GM18867 (cell line): ENCODE results near the gene TRIP4.
A peak's percentile ranks its signal among the peaks of the same experiment; 100 is the strongest.

Source experiments
- ATAC-seq: cut with Tn5 transposase; IDR thresholded peaks from one replicate; pipeline ENCODE4 v1.9.1; 2021; ENCODE audit warnings: mild to moderate bottlenecking, moderate library complexity; ENCODE audit not compliant: unreplicated experiment

Gene TRIP4

DNA sequence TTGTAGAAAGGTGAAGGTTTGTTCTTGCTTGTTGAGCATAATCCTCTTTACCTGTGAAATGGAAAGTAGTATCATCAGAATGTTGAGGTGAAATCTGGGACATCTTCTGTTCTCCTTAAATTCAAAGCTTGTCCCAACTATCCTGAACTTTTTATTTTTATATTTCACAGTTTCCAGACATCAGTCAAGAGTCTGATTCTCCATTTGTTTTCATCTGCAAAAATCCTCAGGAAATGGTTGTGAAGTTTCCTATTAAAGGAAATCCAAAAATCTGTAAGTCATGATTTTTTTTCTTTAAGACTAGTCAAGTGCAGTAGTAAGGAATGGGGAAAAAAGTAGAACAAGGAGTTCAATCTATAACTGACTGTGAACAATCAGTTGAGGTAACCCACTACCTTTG is 57.2 kb downstream of the TRIP4 start:
- no peak for ATAC-seq

DNA sequence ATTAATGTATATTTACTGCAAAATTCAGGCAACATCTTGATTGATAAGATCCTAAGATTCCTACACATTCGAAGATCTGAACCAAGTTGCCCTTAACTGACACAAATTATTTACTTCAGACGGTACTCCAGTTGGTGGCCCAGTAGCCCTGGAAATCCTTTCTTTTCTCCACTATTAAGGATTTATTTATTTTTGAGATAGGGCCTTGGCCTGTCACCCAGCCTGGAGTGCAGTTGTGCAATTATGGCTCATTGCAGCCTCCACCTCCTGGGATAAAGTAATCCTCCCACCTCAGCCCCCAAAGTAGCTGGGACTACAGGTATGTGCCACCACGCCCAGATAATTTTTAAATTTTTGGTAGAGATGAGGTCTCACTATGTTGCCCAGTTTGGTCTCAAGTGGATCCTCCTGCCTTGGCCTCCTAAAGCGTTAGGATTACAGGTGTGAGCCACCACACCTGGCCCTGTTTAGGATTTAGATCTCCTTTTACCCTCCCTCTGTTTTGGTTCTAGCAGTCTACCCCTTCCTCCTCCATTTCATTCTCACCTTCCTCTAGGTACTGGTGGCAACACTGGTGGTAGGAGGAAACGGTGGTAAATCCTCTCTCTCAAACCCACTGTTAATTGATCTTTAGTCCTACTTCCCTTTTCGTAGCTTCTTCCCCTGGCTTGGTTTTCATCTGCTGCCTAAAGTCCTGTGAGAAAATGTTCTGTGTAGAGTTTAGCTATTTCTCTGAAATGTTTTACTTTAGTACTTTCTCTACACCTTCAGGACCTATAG is 60.1 kb downstream of the TRIP4 start:
- no peak for ATAC-seq

DNA sequence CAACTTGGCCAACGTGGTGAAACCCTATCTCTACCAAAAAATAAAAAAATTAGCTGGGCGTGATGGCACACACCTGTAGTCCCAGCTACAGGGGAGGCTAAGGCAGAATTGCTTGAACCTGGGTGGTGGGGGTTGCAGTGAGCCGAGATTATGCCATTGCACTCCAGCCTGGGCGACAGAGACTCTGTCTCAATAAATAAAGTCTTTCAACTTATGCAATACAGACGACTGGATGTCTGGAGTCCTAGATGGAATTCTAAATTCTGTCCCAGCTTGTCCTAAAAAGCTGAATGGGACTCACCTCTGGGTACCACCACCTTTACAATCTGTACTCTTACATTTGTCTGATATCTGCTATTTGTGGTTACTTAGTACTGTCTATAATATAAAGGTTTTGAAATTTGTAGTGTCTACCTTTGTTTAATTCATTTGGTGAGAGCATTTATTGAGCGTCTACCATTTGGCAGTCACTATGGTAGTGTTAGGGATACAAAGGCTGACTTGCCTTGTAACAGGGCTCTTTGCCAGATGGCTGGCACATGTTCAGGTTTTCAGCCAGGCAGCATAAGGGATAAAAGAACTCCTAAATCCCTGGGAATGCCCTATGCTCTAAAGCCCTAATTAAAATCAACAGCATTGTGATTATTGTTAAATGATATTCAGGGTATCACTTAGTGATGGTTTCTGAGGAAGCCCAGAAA is 65.5 kb downstream of the TRIP4 start:
- no peak for ATAC-seq

DNA sequence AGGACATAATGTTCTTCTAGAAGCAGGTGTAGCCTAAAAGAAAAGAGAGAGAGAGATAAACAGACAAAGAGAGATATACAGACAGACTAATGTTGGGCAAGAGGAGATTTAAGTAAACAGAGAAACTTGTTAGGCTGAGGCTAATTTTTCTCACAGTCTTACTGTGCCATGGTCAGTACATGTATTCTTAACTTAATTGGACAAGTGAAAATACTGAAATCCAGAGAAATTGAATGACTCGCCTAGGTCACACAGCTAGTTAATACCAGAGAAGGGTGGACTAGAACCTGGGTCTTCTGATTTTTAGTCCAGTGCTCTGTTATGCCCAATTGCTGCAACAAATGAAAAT is 66.0 kb downstream of the TRIP4 start:
- no peak for ATAC-seq

DNA sequence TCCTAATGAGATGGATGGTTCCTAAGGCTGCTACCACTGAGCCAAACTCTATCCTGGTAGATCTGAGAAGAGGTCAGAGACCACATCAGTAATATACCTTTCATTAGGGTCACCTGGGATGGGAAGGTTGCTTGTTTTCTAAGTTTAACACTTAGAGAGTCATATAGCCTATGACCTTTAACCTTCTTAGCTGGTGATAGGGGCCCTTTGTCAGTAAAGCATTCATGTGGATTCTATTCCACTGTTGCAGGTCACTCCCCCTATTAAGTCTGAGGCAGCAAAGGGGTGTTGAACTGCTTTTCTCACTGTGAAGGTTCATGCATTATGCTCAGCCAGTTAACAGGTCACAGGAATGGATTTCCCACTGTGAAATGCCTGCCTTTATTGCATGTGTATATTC is 66.6 kb downstream of the TRIP4 start:
- no peak for ATAC-seq

DNA sequence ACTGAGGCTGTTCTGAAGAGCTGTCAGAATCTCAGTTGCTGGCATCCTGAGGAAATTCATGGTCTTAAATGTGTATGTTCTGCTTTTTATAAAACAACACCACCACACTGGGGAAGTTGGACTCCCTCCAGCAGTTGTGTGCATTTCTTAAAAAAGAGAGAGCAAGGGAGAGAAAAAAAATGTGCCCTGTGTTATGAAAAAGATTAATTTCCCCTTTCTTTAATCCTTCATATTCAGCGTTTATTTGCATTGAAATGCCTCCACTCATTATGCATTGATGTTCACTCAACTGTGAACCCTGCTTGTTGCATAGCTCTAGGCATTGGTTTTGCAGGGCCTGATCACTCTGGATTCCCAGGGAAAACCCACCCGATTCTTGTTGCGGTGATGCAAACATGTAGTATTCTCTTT is 68.3 kb downstream of the TRIP4 start:
- ATAC-seq, result no peak

DNA sequence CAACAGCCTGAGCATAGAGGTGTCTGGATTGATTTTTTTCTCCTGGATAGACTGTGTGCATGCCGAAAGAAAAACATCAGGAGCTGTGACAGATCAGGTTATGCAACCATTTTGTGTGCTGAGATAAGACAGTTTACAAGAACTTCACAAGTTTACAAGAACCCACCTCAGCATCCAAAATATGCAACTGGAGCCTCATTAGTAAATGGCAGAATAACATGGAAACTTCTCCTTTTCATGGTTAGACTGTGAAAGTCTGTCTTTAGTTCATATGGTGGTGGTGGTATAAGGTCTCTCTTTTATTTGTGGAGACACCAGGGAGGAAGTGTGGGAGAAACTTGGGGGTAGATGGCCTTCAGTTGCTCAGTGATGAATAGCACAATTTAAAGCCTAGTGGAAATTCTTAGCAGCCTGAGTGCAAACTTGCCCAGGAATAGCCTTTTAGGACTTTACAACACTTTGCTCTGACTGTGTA is 69.0 kb downstream of the TRIP4 start:
- ATAC-seq, result no peak

DNA sequence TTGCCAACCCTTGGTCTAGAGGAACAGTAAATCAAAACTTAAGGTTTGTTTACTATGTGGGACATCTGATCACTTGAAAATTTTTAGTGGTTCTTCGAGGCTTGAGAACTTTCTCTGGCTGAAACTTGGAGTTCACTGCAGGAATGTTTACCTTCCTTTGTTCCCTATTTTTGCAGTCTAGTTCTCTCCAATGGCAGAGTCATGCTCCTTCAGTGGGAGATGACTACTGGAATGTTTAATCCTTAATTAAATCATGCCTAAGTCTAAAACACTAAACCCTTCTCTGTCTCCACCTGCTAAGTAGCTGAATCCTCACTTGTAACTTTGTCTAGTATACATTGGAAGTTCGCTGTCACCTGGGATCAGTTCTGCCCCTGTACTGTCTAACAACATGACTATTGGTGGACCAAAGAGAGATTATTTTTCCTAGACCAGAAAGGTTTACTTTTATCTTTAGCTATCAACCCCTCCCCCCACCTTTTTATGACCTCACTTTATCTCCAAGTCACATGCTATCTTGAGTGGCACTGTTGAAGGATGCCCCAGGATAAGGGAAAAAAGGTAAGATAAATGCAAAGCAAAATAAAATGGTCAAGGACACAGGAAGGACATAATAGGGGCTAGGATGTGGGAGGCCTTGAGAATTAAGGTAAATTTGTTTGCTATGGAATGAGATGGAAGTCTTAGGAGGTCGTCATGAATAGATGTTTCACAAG is 71.6 kb downstream of the TRIP4 start:
- no peak for ATAC-seq

DNA sequence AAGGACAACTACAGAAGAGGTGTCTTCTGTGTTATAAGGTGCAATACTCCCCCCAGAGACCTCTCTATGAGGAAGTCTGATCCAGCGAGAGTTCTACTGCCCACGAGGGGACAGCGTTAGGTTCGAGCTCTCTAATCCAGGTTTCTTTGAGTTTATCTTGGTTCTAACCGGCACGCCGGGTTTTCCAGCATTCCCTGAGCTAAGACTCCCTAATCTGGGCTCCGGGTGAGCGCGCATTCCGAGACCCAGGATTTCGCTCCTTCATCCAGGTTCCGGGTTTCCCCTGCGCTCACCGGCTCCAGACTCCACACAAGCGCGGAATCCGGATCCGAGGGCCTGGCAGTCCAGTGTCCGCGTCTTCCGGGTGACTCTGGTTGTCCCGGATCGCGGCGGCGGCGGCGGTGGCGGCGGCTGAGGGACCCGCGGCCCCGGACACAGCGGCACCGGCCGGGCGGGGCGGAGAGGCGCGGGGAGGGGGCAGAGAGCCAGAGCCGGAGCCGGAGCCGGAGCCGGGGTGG is 72.6 kb downstream of the TRIP4 start, which contains the start of gene ZNF609:
Gene ZNF609 (plus strand): TSS at position 373 of the 518 bp plus-strand sequence. CDS start 38,842 bp downstream, outside the sequence.
- ATAC-seq, result peak; percentile 63

DNA sequence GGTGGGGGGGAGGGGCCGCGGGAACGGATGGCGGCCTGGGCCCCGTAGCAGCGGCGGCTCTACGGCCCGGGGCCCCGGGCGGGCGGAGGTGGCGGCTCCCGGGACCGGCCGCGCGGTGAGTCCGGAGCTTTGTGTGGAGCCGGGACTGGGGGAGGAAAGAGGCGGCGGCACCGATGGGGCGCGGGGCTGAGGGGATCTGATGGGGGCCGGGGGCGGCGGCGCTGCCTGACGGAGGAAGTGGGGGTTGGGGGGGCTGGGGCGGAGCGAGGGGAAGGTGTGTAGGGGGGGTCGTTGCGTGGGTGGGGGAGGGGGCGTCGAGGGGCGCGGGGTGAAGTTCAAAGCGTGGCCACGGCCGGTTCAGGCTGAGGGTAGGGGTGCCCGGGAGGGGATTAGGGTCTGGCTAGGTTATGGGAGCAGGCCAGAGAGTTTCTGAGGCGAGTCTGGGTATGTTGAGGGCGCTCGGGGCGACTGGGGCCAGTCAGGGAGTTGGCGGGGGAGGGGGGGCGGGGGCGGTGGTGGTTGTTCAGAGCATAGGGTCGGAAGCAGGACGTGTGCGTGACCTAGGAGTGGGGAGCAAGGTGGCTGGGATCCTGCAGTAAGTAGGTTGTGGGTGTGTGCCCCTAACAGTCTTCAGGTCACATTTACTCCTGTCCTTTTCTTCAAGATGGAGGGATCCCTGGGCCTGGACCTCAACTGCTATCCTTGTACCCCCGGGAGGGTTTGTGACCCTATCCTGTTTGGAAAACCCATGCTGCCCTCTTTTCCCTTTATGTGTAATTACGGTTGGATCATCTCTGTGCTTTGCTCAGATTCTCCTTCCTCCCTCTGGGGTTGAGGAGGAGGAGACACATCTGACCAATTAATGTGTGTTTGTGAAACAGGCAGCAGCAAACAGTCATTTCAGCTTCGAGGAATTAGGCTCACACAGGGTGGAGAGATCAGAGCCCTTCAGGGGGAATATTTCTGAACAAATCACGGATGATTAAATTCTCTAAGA is 73.4 kb downstream of the TRIP4 start:
- ATAC-seq, result no peak

DNA sequence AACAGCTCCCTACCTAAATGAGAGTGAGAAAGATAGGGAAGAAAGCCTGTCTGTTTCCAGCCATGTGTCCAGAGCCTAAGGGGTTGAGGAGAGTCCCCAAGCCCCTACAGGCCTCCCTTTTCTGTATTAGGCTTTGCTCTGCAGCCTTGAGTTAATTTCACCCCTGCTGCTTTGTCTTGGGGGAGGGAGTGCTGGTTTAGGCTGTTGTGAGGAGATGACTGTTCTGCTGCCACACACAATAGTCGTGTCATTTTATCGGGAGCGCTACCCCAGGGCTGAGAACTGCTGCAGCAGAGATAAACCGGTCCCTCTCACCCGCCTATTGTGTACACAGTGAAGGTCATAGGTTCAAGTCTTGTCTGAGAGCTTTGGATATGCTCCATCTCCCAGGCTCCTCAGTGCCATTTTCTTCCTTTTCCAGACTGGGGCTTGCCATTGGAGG is 74.1 kb downstream of the TRIP4 start:
- no peak for ATAC-seq

DNA sequence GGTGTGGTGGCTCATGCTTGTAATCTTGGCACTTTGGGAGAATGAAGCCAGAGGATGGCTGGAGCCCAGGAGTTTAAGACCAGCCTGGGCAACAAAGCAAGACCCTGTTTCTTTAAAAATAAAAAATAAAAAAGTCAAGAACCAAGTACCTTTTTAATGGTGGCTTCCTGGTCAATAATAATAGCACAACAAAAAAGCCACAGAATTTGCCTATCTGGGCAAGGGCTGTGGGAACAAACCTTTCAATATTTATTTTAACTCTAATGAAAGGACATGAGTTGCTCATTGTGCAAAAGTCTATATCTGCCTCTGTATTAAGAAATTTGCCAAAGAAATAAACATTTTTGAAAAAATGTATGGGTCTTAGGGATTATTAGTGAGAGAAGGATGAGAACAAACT is 74.9 kb downstream of the TRIP4 start:
- ATAC-seq, result no peak

DNA sequence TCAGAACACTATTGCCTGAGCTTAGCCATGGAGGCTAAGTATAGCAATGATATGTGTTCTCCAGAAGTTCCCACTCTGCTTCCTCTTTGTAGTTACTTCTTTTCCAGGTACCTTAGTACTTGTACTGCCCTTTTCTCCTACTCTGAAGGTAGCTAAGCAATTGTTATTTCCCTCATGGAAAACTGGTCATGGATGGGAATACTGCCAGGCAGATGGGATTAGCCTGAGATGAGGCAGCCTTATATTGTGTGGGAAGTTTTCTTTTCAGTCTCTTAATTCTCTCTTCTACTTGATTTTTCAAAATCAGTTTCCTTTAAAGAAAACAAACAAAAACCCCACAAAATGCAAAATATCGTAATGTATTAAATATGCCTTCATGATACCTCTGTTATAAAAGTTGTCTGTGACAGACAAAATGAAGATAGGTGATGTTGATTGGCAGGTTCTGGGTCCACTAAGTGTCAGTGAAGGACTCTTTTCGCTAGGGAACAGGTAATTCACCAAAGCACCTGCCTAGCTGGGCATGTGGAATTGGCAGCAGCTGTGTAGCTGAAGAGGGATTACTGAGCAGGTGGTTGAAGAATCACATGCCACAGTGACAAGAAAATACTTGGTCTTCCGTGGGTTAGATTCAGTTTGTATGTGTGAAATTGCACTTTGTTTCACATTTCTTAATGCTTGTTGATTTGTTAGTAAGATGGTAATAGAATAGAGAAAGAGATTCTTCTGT is 76.8 kb downstream of the TRIP4 start:
- ATAC-seq, result no peak

DNA sequence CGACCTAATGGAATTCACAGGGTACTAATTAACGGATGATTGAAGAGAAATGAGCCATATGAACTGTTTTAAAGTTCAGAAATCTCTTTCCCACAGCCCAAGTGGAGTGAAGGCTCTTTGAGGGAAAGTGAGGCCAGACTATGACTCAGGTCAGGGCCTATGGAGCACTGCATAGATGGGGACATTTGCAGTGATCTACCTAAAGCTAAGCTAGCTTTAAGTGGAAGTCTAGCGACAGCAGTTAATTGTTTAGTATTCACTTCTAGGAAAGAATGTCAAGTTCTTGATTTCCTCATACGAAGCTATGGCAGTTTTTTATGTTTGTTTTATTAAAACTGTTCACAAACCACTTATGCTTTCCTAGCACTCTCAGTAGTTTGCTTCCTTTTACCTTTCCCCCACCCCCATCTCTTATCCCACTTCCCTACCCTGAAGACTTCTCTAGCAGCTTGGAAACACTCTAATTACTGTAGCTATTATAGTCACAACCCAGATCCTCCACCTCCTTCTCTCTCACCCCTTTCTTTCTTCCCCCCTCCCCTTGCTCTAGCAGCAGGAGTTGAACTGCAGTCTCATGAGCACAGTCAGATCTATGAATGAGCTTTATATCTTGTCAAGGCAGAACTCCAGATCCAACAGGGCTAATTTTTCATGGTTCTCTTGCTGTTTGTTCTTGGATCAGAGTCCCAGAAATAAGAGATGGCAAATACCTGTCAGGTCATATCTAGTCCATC is 78.9 kb downstream of the TRIP4 start:
- no peak for ATAC-seq

DNA sequence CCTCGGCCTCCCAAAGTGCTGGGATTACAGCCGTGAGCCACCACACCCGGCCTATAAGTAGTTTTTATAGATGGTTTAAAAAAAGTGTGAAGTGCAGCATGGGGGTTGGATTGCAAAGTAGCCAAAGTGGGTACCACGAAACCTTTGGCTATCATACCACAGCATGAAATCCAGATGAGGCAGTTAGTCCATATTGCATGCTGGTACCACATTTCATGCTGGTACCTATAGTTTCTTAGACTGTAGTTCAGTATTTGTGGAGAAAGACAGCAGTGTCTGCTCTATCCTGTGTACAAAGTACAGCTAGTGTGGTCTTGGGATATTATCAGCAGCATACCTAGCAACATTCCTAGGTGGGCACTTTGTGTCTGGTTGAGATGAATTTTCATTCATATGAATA is 84.5 kb downstream of the TRIP4 start:
- ATAC-seq, result no peak

DNA sequence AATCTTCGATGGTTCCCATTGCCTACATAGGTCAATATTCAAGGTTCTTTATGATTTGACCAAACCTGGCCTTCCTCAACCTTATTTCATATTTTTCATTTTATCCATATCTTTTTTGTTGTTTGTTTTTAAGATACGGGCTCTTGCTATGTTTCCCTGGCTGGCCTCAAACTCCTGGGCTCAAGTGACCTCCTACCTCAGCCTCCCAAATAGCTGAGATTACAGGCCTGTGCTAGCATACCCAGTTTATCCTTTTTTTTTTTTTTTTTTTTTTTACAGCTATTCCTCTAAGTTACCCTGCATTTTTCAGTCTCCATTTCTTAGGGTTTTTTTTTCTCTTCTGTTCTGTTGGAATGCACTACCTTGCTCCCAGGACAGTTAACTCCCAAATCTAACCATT is 87.2 kb downstream of the TRIP4 start:
- no peak for ATAC-seq

DNA sequence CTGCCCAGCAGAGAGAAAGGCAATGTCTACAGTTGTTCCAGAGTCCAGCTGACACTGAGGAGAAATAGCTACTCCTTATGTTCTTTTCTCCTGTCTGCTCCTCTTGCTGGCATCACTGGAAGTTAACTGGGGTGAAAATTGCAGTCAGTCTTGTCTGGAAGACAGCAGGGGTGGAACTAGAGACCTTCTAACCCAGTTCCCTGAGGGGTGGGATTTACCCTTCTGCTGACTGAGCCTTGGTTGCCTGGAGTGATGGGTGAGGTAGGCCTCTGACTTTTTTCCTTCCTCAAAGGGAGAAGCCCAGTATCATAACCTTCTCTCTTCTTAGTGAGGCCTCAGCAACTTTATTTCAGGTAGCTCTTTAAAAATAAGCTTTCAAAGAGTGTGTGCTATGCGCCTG is 88.9 kb downstream of the TRIP4 start:
- no peak for ATAC-seq

DNA sequence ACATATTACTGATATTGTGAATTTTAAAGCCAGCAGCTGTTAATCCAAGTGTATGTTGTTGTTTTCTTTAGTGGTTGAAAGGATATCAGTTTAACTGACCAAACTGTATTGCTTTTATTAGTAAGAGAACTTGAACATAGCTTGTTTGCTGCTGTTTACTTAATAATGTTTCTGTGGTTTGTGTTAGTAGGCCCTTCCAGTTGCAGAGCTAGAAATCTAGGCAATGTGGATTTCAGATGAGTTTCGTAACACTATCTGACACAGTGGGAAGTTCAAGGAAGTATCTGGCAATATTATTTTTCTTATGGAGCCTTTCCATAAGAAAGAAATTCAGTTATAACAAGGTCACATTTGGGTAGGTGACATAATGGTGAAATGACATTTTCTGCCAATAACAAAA is 91.2 kb downstream of the TRIP4 start:
- ATAC-seq, result no peak

DNA sequence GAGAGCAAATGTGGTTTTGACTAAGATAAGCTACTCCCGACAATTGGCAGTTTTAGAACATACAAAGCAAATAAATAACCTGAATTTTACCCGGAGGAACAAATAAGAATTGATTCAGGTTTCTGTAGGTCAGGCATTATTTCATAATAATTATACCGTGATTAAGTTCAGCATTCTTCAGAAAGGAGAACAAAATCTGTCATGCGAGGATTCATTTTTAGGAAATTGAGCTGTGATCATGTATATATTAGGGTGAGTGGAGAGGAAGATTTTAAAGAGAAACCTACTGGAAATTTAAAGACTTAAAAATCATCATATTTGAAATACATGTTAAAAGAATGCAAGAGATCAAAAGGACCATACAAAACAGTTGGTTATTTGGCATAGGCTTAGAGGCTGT is 93.3 kb downstream of the TRIP4 start:
- no peak for ATAC-seq
